Stimulated activated naive CD8-positive, alpha-beta T cell treated with anti-CD3 and anti-CD28 coated beads, Interleukin-15, Interleukin-2, amounts not matched to agents 100 ng/mL and 50 ng/mL, for 24 hours (primary cell): ENCODE results near the gene HEYL.

Experiments used
- H3K27ac Mint-ChIP-seq: one replicate; pipeline ENCODE4 v1.8.0; 2021; ENCODE audit warnings: mild to moderate bottlenecking, mixed read lengths
- H3K27me3 Mint-ChIP-seq: one replicate; pipeline ENCODE4 v1.8.0; 2021; ENCODE audit warnings: mixed read lengths
- H3K36me3 Mint-ChIP-seq: one replicate; pipeline ENCODE4 v1.8.0; 2021; ENCODE audit warnings: low read depth, mixed read lengths
- H3K4me1 Mint-ChIP-seq: one replicate; pipeline ENCODE4 v1.8.0; 2021; ENCODE audit warnings: low read depth, mixed read lengths
- H3K4me3 Mint-ChIP-seq: one replicate; pipeline ENCODE4 v1.8.0; 2021; ENCODE audit warnings: mild to moderate bottlenecking, mixed read lengths
- H3K9me3 Mint-ChIP-seq: one replicate; pipeline ENCODE4 v1.8.0; 2021; ENCODE audit warnings: mixed read lengths

HEYL gene

GRCh38 chr1:39575191-39576015 is 64.0 kb downstream of the HEYL start:
- peak overlapping the region; percentile 90 for H3K4me3 Mint-ChIP-seq
- peaks cover 53% of the 10 kb centered on the region for H3K36me3 Mint-ChIP-seq
- no peaks in the 10 kb centered on the region for H3K27me3 Mint-ChIP-seq
- peaks cover 44% of the 10 kb centered on the region for H3K4me1 Mint-ChIP-seq
- peak overlapping the region; percentile 89 for H3K27ac Mint-ChIP-seq
- no peaks in the 10 kb centered on the region for H3K9me3 Mint-ChIP-seq

GRCh38 chr1:39574646-39575045 is 64.8 kb downstream of the HEYL start:
- Mint-ChIP-seq H3K27me3 (no peaks in the 10 kb centered on the region), H3K36me3 (peaks cover 59% of the 10 kb centered on the region), H3K4me3 (peak overlapping the region; percentile 90), H3K4me1 (peaks cover 44% of the 10 kb centered on the region), H3K27ac (peak overlapping the region; percentile 89), H3K9me3 (no peaks in the 10 kb centered on the region)
